Measurements from ENCODE around the gene AFP. TPM values are rescaled to one million over a fixed set of nuclear protein-coding genes. Genes with fewer than 3 reads are reported as not detected.

The AFP gene
- total RNA-seq, 1 donor from 2014 or later = not detected

- Histone ChIP-seq H3K27ac (replicated peaks) (no peak overlapping the region), H3K36me3 (no peaks in the 10 kb centered on the region), H3K4me1 (no peaks in the 10 kb centered on the region), H3K9me3 (replicated peaks) (no peaks in the 10 kb centered on the region), H3K4me3 (no peak overlapping the region), H3K27me3 (ENCODE audit: low read depth) (no peaks in the 10 kb centered on the region)
- TF ChIP-seq CTCF (IDR thresholded peaks at IDR 0.05; ENCODE audit: borderline replicate concordance) = no peak
- DNase-seq = peak; percentile 25
- intact Hi-C loops (cut with micrococcal nuclease) = no loop called here
Observed at GRCh38 chr4:73450398-73451004, 14.5 kb downstream of the AFP start.

GRCh38 chr4:73451404-73451803 lies 15.4 kb downstream of the AFP start:
- no peaks in the 10 kb centered on the region for H3K9me3 ChIP-seq (replicated peaks)
- H3K4me1 ChIP-seq = no peaks in the 10 kb centered on the region
- DNase-seq = no peak
- no peaks in the 10 kb centered on the region for H3K36me3 ChIP-seq
- no peak overlapping the region for H3K4me3 ChIP-seq
- H3K27me3 ChIP-seq (ENCODE audit: low read depth) = no peaks in the 10 kb centered on the region
- intact Hi-C loops (cut with micrococcal nuclease) = no loop called here
- no peak for TF ChIP-seq CTCF (IDR thresholded peaks at IDR 0.05; ENCODE audit: borderline replicate concordance)
- no peak overlapping the region for H3K27ac ChIP-seq (replicated peaks)

GRCh38 chr4:73451981-73452747 lies 16.1 kb downstream of the AFP start:
- Histone ChIP-seq H3K9me3 (replicated peaks) (no peaks in the 10 kb centered on the region), H3K36me3 (no peaks in the 10 kb centered on the region), H3K27ac (replicated peaks) (no peak overlapping the region), H3K27me3 (ENCODE audit: low read depth) (no peaks in the 10 kb centered on the region), H3K4me3 (no peak overlapping the region), H3K4me1 (no peaks in the 10 kb centered on the region)
- intact Hi-C loops (cut with micrococcal nuclease) = no loop called here
- TF ChIP-seq CTCF (IDR thresholded peaks at IDR 0.05; ENCODE audit: borderline replicate concordance) = no peak
- no peak for DNase-seq

DNA sequence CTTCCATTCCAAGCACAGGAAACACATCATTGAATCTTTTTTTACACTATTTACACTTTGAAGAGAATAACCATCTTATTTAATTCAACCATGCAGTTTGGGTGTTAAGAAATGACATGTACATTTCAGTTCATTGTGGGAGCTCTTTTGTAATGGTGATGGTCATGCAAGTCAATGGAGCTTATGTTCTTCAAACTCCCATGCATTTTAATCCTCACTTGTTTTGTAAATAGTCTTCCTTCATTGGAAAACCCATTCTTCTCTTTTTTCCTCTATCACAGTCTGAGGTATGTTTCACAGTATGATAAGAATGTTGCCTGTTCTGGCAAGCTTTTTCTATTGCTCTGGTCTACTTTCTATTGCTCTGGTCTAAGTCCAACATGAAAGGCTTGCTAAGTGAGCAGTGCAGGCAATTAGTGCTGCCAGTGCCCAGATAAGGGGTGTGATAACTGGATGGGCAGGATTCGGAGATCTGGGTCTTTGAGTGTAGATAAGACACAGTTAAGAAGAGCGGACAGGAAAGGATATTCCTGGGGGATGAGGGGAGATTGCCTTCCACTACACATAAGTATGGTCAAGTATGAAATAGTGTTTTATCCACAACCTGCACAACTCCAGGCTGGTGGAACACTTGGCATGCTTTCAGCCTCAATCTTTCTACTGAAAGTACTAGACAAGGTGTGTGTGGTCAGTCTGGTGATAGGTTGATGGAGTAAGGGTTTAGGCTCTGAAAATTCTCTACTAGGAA lies 17.1 kb downstream of the AFP start:
- intact Hi-C loops (cut with micrococcal nuclease) = no loop called here
- Histone ChIP-seq H3K27me3 (ENCODE audit: low read depth) (no peaks in the 10 kb centered on the region), H3K4me3 (no peak overlapping the region), H3K4me1 (no peaks in the 10 kb centered on the region), H3K36me3 (no peaks in the 10 kb centered on the region), H3K27ac (replicated peaks) (no peak overlapping the region), H3K9me3 (replicated peaks) (no peaks in the 10 kb centered on the region)
- no peak for TF ChIP-seq CTCF (IDR thresholded peaks at IDR 0.05; ENCODE audit: borderline replicate concordance)
- no peak for DNase-seq

GRCh38 chr4:73453701-73454005 lies 17.6 kb downstream of the AFP start:
- H3K9me3 ChIP-seq (replicated peaks) = no peaks in the 10 kb centered on the region
- no peak for DNase-seq
- H3K4me1 ChIP-seq = no peaks in the 10 kb centered on the region
- intact Hi-C loops (cut with micrococcal nuclease) = no loop called here
- no peak overlapping the region for H3K27ac ChIP-seq (replicated peaks)
- no peaks in the 10 kb centered on the region for H3K27me3 ChIP-seq (ENCODE audit: low read depth)
- no peak for TF ChIP-seq CTCF (IDR thresholded peaks at IDR 0.05; ENCODE audit: borderline replicate concordance)
- no peak overlapping the region for H3K4me3 ChIP-seq
- no peaks in the 10 kb centered on the region for H3K36me3 ChIP-seq

Data from left ventricle myocardium inferior (tissue), 1 donor.